ENCODE data around the gene SSTR3.
"Not testable (repeated sequence)": the region's sequence is repeated elsewhere in the genome, so short reads cannot be mapped to it uniquely, and the experiment has no call there.

The SSTR3 gene

GRCh38 chr22:37233751-37234631 is 21.7 kb upstream of the SSTR3 start:
- H3K4me1 ChIP-seq (ENCODE audit: control insufficient read depth in 1 of 2, insufficient read depth in 2 of 2, low read length in 2 of 2): peaks cover 44 to 61% of the 10 kb centered on the region in 2 donors

GRCh38 chr22:37233371-37233750 is 21.1 kb upstream of the SSTR3 start:
- not testable (repeated sequence) for H3K27ac ChIP-seq (ENCODE audit: low read depth, low read length); H3K9ac ChIP-seq (ENCODE audit: low read depth in 1 of 2, low read length in 2 of 2); H3K9me3 ChIP-seq (ENCODE audit: control insufficient read depth in 1 of 2, low read length in 2 of 2); H3K4me3 ChIP-seq (ENCODE audit: low read depth in 1 of 2, low read length in 2 of 2); H3K27me3 ChIP-seq (ENCODE audit: control insufficient read depth in 1 of 2, insufficient read depth in 2 of 2, low read length in 2 of 2); H3K36me3 ChIP-seq (ENCODE audit: control insufficient read depth in 1 of 2, insufficient read depth in 2 of 2, low read length in 2 of 2)
- H3K4me1 ChIP-seq (ENCODE audit: control insufficient read depth in 1 of 2, insufficient read depth in 2 of 2, low read length in 2 of 2): peaks cover 51 to 68% of the 10 kb centered on the region in 2 donors

More at GRCh38 chr22:37233751-37234631, 21.7 kb upstream of the SSTR3 start:
- H3K27ac ChIP-seq (ENCODE audit: low read depth, low read length): no peak overlapping the region
- H3K36me3 ChIP-seq (ENCODE audit: control insufficient read depth in 1 of 2, insufficient read depth in 2 of 2, low read length in 2 of 2): peaks cover 0 to 5% of the 10 kb centered on the region in 2 donors
- H3K27me3 ChIP-seq (ENCODE audit: control insufficient read depth in 1 of 2, insufficient read depth in 2 of 2, low read length in 2 of 2): no peaks in the 10 kb centered on the region
- no peaks in the 10 kb centered on the region for H3K9me3 ChIP-seq (ENCODE audit: control insufficient read depth in 1 of 2, low read length in 2 of 2)
- H3K9ac ChIP-seq (ENCODE audit: low read depth in 1 of 2, low read length in 2 of 2): no peak overlapping the region
- H3K4me3 ChIP-seq (ENCODE audit: low read depth in 1 of 2, low read length in 2 of 2): no peak overlapping the region

GRCh38 chr22:37232140-37232998 is 20.1 kb upstream of the SSTR3 start:
- Histone ChIP-seq H3K27me3 (ENCODE audit: control insufficient read depth in 1 of 2, insufficient read depth in 2 of 2, low read length in 2 of 2) (no peaks in the 10 kb centered on the region), H3K36me3 (ENCODE audit: control insufficient read depth in 1 of 2, insufficient read depth in 2 of 2, low read length in 2 of 2) (peaks cover 0 to 5% of the 10 kb centered on the region in 2 donors), H3K4me1 (ENCODE audit: control insufficient read depth in 1 of 2, insufficient read depth in 2 of 2, low read length in 2 of 2) (peaks cover 52 to 68% of the 10 kb centered on the region in 2 donors), H3K27ac (ENCODE audit: low read depth, low read length) (no peak overlapping the region), H3K4me3 (ENCODE audit: low read depth in 1 of 2, low read length in 2 of 2) (no peak overlapping the region), H3K9ac (ENCODE audit: low read depth in 1 of 2, low read length in 2 of 2) (no peak overlapping the region), H3K9me3 (ENCODE audit: control insufficient read depth in 1 of 2, low read length in 2 of 2) (no peaks in the 10 kb centered on the region)

DNA sequence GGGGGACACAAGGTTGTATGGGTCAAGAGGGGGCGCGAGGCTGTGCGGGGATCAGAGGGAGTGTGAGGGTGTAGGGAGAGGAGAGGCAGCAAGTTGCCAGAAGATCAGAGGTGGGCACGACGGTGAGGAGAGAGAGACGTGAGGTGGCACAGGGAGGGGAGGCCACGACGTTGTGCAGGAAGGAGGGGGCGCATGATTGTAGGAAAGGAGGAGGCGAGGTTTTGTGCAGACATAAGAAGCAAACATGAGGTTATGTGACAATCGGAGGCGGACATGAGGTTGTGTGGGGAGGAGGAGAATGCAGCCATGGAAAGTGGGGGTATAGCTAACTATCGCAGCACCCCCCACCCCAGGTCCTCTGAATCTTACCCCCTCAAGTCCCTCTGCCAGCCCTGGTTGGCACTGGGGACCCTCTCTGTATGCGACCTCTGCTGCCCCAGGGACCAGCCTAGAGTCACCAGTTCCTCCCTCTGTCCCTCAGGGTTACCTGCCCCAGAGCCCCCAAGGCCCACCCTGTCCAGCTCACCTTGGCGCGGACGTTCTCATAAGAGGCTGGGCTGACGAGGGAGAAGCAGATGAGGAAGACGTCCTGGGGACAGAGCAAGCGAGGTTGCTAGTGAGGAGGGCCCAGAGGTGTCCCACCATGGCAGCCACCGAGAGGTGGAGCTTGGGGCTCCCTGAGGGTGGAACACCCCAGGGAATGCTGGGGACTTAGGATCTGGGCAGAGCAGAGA is 19.3 kb upstream of the SSTR3 start:
- no peak overlapping the region for H3K27ac ChIP-seq (ENCODE audit: low read depth, low read length)
- H3K27me3 ChIP-seq (ENCODE audit: control insufficient read depth in 1 of 2, insufficient read depth in 2 of 2, low read length in 2 of 2): no peaks in the 10 kb centered on the region
- H3K9me3 ChIP-seq (ENCODE audit: control insufficient read depth in 1 of 2, low read length in 2 of 2): no peaks in the 10 kb centered on the region
- H3K36me3 ChIP-seq (ENCODE audit: control insufficient read depth in 1 of 2, insufficient read depth in 2 of 2, low read length in 2 of 2): peaks cover 0 to 5% of the 10 kb centered on the region in 2 donors
- no peak overlapping the region for H3K9ac ChIP-seq (ENCODE audit: low read depth in 1 of 2, low read length in 2 of 2)
- no peak overlapping the region for H3K4me3 ChIP-seq (ENCODE audit: low read depth in 1 of 2, low read length in 2 of 2)
- H3K4me1 ChIP-seq (ENCODE audit: control insufficient read depth in 1 of 2, insufficient read depth in 2 of 2, low read length in 2 of 2): peaks cover 50 to 68% of the 10 kb centered on the region in 2 donors

DNA sequence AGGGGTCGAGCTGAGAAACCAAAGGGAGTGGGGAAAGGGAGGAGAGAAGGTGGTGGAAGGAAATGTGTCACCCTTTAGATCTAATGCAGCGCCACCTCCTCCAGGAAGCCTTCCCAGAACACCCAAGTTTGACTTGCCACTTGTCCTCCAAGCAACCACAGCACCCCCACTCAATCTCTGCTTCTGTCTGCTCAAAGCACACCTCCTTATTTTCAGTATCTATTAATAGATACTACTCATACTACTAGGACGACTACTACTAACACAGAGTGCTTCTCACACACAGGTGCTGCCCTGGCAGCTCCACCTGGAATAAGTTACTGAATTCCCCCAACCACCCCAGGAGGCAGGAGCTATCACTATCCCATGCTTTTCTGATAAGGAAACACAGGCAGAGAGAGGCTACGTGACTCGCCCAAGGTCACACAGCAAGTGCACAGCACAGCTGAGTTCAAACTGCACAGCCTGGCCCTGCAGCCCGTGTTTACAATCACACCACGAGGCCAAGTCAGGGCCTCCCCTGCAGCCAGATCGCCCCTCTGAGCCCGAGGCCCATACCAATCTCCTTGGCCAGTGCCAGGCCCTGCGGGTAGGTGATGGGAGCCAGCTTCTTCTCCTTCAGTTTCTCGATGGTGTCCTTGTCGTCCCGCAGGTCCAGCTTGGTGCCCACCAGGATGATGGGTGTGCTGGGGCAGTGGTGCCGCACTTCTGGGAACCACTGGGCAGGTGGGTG is 18.6 kb upstream of the SSTR3 start:
- H3K4me1 ChIP-seq (ENCODE audit: control insufficient read depth in 1 of 2, insufficient read depth in 2 of 2, low read length in 2 of 2): peaks cover 45 to 63% of the 10 kb centered on the region in 2 donors
- no peak overlapping the region for H3K27ac ChIP-seq (ENCODE audit: low read depth, low read length)
- no peaks in the 10 kb centered on the region for H3K27me3 ChIP-seq (ENCODE audit: control insufficient read depth in 1 of 2, insufficient read depth in 2 of 2, low read length in 2 of 2)
- H3K9ac ChIP-seq (ENCODE audit: low read depth in 1 of 2, low read length in 2 of 2): no peak overlapping the region
- H3K4me3 ChIP-seq (ENCODE audit: low read depth in 1 of 2, low read length in 2 of 2): no peak overlapping the region
- peaks cover 0 to 6% of the 10 kb centered on the region in 2 donors for H3K36me3 ChIP-seq (ENCODE audit: control insufficient read depth in 1 of 2, insufficient read depth in 2 of 2, low read length in 2 of 2)
- H3K9me3 ChIP-seq (ENCODE audit: control insufficient read depth in 1 of 2, low read length in 2 of 2): no peaks in the 10 kb centered on the region

DNA sequence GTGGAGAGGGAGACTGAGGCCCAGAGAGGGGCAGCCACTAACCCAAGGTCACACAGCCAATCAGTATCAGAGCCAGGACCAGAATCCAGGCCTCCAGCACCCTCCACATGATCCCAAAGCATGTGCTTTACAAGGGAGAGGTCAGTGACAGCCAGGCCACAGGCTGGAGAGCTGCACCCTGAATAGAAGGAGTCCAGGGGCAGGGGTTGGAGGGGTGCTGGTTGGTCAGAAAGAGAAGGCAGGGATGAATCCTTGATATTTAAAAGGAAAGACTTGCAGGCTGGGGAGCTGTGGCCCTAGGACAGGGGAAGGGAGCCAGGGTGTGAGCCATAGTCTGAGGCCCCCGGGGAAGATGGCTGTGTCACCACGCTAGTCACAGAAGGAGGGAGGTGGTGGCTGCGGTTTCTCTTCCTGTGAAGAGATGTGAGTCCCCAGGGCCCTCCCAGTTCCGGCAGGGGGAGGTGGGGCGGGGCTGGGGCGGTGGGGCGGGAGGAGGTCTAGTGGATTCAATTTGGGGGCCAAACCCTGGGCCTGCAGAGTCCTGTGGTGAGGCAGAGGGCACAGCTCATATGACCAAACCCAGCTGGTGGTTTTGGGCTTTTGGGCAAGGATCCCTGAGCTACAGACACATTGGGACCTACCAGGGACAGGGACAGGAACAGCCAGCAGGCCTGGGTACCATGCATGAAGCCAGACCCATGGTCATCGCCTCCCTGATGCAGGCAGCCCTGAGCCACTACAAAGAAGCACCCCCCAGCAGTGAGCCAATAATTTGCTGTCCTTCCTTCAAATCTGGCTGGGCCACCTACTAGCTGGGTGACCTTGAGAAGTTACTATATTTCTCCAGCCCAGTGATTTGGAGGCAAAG is 17.8 kb upstream of the SSTR3 start:
- H3K9me3 ChIP-seq (ENCODE audit: control insufficient read depth in 1 of 2, low read length in 2 of 2): no peaks in the 10 kb centered on the region
- peak overlapping the region in 1 of 2 donors; percentile 22 for H3K4me3 ChIP-seq (ENCODE audit: low read depth in 1 of 2, low read length in 2 of 2)
- peaks cover 0 to 8% of the 10 kb centered on the region in 2 donors for H3K36me3 ChIP-seq (ENCODE audit: control insufficient read depth in 1 of 2, insufficient read depth in 2 of 2, low read length in 2 of 2)
- H3K27ac ChIP-seq (ENCODE audit: low read depth, low read length): peak overlapping the region; percentile 56
- peak overlapping the region; percentile 51 to 57 for H3K9ac ChIP-seq (ENCODE audit: low read depth in 1 of 2, low read length in 2 of 2)
- H3K4me1 ChIP-seq (ENCODE audit: control insufficient read depth in 1 of 2, insufficient read depth in 2 of 2, low read length in 2 of 2): peaks cover 40 to 62% of the 10 kb centered on the region in 2 donors
- H3K27me3 ChIP-seq (ENCODE audit: control insufficient read depth in 1 of 2, insufficient read depth in 2 of 2, low read length in 2 of 2): no peaks in the 10 kb centered on the region

- Histone ChIP-seq H3K4me3 (ENCODE audit: low read depth in 1 of 2, low read length in 2 of 2) (peak overlapping the region in 1 of 2 donors; percentile 22), H3K27ac (ENCODE audit: low read depth, low read length) (peak overlapping the region; percentile 56), H3K4me1 (ENCODE audit: control insufficient read depth in 1 of 2, insufficient read depth in 2 of 2, low read length in 2 of 2) (peaks cover 39 to 58% of the 10 kb centered on the region in 2 donors), H3K36me3 (ENCODE audit: control insufficient read depth in 1 of 2, insufficient read depth in 2 of 2, low read length in 2 of 2) (peaks cover 0 to 8% of the 10 kb centered on the region in 2 donors), H3K27me3 (ENCODE audit: control insufficient read depth in 1 of 2, insufficient read depth in 2 of 2, low read length in 2 of 2) (no peaks in the 10 kb centered on the region), H3K9ac (ENCODE audit: low read depth in 1 of 2, low read length in 2 of 2) (peak overlapping the region; percentile 51 to 57), H3K9me3 (ENCODE audit: control insufficient read depth in 1 of 2, low read length in 2 of 2) (no peaks in the 10 kb centered on the region)
Observed at GRCh38 chr22:37229012-37229804, 16.9 kb upstream of the SSTR3 start.

- H3K4me3 ChIP-seq (ENCODE audit: low read depth in 1 of 2, low read length in 2 of 2): no peak overlapping the region
- peak overlapping the region; percentile 52 for H3K27ac ChIP-seq (ENCODE audit: low read depth, low read length)
- no peaks in the 10 kb centered on the region for H3K9me3 ChIP-seq (ENCODE audit: control insufficient read depth in 1 of 2, low read length in 2 of 2)
- H3K36me3 ChIP-seq (ENCODE audit: control insufficient read depth in 1 of 2, insufficient read depth in 2 of 2, low read length in 2 of 2): peaks cover 0 to 8% of the 10 kb centered on the region in 2 donors
- H3K27me3 ChIP-seq (ENCODE audit: control insufficient read depth in 1 of 2, insufficient read depth in 2 of 2, low read length in 2 of 2): no peaks in the 10 kb centered on the region
- H3K9ac ChIP-seq (ENCODE audit: low read depth in 1 of 2, low read length in 2 of 2): no peak overlapping the region
- peaks cover 39 to 55% of the 10 kb centered on the region in 2 donors for H3K4me1 ChIP-seq (ENCODE audit: control insufficient read depth in 1 of 2, insufficient read depth in 2 of 2, low read length in 2 of 2)
Observed at GRCh38 chr22:37228106-37229011, 16.1 kb upstream of the SSTR3 start.

Measured in duodenal mucosa (tissue), 2 donors.